Measurements from ENCODE around the gene INPP4B. TPM values are rescaled to one million over a fixed set of nuclear protein-coding genes. Genes with fewer than 3 reads are reported as not detected.

Gene INPP4B
- total and polyA plus RNA-seq, 2 of the 4 experiments (the other 2 are of a cell fraction) = 1.8 to 14.0 TPM

DNA sequence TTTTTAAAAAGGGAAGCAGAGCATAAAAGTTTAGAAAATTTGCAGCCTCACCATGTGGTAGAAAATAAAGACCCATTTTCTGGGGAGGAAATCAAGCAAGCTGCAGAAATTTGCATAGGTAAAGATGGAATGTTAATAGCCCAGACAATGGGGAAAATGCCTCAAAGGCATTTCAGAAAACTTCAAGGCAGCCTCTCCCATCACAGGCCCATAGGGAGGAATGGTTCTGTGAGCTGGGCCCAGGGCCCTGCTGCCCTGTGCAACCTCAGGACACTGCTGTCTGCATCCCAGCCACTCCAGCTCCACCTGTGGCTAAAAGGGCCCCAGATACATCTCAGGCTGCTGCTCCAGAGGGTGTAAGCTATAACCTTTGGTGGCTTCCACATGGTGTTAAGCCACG, 137.9 kb downstream of the INPP4B start:
- Histone ChIP-seq H2BK15ac (ENCODE audit: low read depth, low read length) (no peak overlapping the region), H3K27me3 (ENCODE audit: control insufficient read depth, insufficient read depth, low read length) (no peaks in the 10 kb centered on the region), H3K4ac (ENCODE audit: low read depth, low read length) (no peak overlapping the region), H3K9me3 (ENCODE audit: control insufficient read depth, insufficient read depth, low read length) (no peaks in the 10 kb centered on the region), H3K14ac (replicated peaks; ENCODE audit: low read depth, low read length) (no peak overlapping the region), H3K27ac (ENCODE audit: insufficient read depth, low read length) (no peak overlapping the region), H3K23ac (ENCODE audit: low read depth, low read length) (no peak overlapping the region), H2BK5ac (ENCODE audit: low read depth, low read length, poor library complexity, severe bottlenecking) (no peak overlapping the region), H2AK9ac (replicated peaks; ENCODE audit: low read depth, low read length, poor library complexity) (no peak overlapping the region), H2BK120ac (ENCODE audit: low read depth, low read length) (no peak overlapping the region), H3K36me3 (ENCODE audit: control insufficient read depth, insufficient read depth, low read length) (no peaks in the 10 kb centered on the region), H2AFZ (replicated peaks; ENCODE audit: low read length, poor library complexity) (no peak overlapping the region), H4K8ac (ENCODE audit: low read depth in 2 of 2, low read length in 2 of 2) (no peak overlapping the region), H3K4me3 (ENCODE audit: insufficient read depth, low read depth, low read length) (no peak overlapping the region), H3K56ac (ENCODE audit: extremely low read depth, insufficient read depth, low read length) (no peak overlapping the region), H4K5ac (ENCODE audit: low read depth, low read length) (no peak overlapping the region), H4K91ac (ENCODE audit: insufficient read depth, low read depth, low read length) (no peak overlapping the region), H3K18ac (ENCODE audit: low read depth, low read length) (no peak overlapping the region), H4K20me1 (ENCODE audit: insufficient read depth, low read length) (no peaks in the 10 kb centered on the region), H3K9ac (ENCODE audit: low read depth, low read length) (no peak overlapping the region), H3K9me1 (ENCODE audit: insufficient read depth, low read length) (no peaks in the 10 kb centered on the region), H3K4me2 (ENCODE audit: low read depth, low read length) (no peak overlapping the region), H3K79me1 (ENCODE audit: low read depth in 1 of 2, low read length in 2 of 2) (no peaks in the 10 kb centered on the region), H3K4me1 (ENCODE audit: control insufficient read depth, insufficient read depth, low read length) (no peaks in the 10 kb centered on the region), H2AK5ac (ENCODE audit: low read depth, low read length) (no peak overlapping the region), H2BK20ac (ENCODE audit: low read depth, low read length) (no peak overlapping the region)
- POLR2A ChIA-PET (ENCODE audit: unreplicated experiment) = no interaction called here
- TF ChIP-seq MXI1 (IDR thresholded peaks at IDR 0.05; ENCODE audit: borderline replicate concordance, low read depth, low read length) = no peak
- no peak for TF ChIP-seq RAD21 (IDR thresholded peaks at IDR 0.05; ENCODE audit: low read length)
- TF ChIP-seq, protein P1, sequence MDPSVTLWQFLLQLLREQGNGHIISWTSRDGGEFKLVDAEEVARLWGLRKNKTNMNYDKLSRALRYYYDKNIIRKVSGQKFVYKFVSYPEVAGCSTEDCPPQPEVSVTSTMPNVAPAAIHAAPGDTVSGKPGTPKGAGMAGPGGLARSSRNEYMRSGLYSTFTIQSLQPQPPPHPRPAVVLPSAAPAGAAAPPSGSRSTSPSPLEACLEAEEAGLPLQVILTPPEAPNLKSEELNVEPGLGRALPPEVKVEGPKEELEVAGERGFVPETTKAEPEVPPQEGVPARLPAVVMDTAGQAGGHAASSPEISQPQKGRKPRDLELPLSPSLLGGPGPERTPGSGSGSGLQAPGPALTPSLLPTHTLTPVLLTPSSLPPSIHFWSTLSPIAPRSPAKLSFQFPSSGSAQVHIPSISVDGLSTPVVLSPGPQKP (IDR thresholded peaks at IDR 0.05; ENCODE audit: borderline replicate concordance, low read depth, low read length) = no peak
- no peak for TF ChIP-seq NFE2L2 (IDR thresholded peaks at IDR 0.05; ENCODE audit: low read depth, low read length)
- TF ChIP-seq SMC3 (IDR thresholded peaks at IDR 0.05; ENCODE audit: low read depth, low read length) = no peak
- TF ChIP-seq CHD1 (IDR thresholded peaks at IDR 0.05; ENCODE audit: low read depth, low read length) = no peak
- TF ChIP-seq RFX5 (IDR thresholded peaks at IDR 0.05; ENCODE audit: low read depth, low read length) = no peak
- TF ChIP-seq POLR2A (IDR thresholded peaks at IDR 0.05; ENCODE audit: low read depth, low read length) = no peak
- no peak for TF ChIP-seq FOS (IDR thresholded peaks at IDR 0.05; ENCODE audit: low read depth, low read length)
- TF ChIP-seq, protein P2, sequence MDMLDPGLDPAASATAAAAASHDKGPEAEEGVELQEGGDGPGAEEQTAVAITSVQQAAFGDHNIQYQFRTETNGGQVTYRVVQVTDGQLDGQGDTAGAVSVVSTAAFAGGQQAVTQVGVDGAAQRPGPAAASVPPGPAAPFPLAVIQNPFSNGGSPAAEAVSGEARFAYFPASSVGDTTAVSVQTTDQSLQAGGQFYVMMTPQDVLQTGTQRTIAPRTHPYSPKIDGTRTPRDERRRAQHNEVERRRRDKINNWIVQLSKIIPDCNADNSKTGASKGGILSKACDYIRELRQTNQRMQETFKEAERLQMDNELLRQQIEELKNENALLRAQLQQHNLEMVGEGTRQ (IDR thresholded peaks at IDR 0.05; ENCODE audit: low read depth, low read length) = no peak
- no peak for TF ChIP-seq MAFK (IDR thresholded peaks at IDR 0.05; ENCODE audit: low read depth, low read length)
- no peak for TF ChIP-seq RCOR1 (IDR thresholded peaks at IDR 0.05; ENCODE audit: insufficient replicate concordance, low read length)
- no peak for TF ChIP-seq BHLHE40 (IDR thresholded peaks at IDR 0.05; ENCODE audit: low read depth, low read length)
- TF ChIP-seq, protein P3, sequence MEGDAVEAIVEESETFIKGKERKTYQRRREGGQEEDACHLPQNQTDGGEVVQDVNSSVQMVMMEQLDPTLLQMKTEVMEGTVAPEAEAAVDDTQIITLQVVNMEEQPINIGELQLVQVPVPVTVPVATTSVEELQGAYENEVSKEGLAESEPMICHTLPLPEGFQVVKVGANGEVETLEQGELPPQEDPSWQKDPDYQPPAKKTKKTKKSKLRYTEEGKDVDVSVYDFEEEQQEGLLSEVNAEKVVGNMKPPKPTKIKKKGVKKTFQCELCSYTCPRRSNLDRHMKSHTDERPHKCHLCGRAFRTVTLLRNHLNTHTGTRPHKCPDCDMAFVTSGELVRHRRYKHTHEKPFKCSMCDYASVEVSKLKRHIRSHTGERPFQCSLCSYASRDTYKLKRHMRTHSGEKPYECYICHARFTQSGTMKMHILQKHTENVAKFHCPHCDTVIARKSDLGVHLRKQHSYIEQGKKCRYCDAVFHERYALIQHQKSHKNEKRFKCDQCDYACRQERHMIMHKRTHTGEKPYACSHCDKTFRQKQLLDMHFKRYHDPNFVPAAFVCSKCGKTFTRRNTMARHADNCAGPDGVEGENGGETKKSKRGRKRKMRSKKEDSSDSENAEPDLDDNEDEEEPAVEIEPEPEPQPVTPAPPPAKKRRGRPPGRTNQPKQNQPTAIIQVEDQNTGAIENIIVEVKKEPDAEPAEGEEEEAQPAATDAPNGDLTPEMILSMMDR (conservative IDR thresholded peaks at IDR 0.05; ENCODE audit: low read depth, low read length) = no peak
- TF ChIP-seq MAZ (IDR thresholded peaks at IDR 0.05; ENCODE audit: borderline replicate concordance, low read depth, low read length) = no peak
- no peak for TF ChIP-seq CEBPB (IDR thresholded peaks at IDR 0.05; ENCODE audit: low read depth, low read length)
- WGBS, 2 experiments (ENCODE audit: extremely low coverage in 2 of 2, insufficient read length in 1 of 2) = 43% methylated on average over 1 of the region's 1 CpG; no CpG with 5 or more reads in 1 of the 2 experiments
- BruUV-seq (replicated peaks) = no TSS peak
- CTCF ChIA-PET = interaction anchor here (0.6 kb wide), 1 partner anchor 409 kb away, joined by 5 read pairs; no protein-coding TSS in a partner anchor
- DNase-seq (no peak), ATAC-seq (ENCODE audit: low read depth) (no peak)
- in situ Hi-C loops (cut with MboI; ENCODE audit: low sequenced_read_pairs) (loop anchor here (25.0 kb wide), 1 partner anchor 1546 kb away; no protein-coding TSS in a partner anchor), dilution Hi-C loops (cut with HindIII; ENCODE audit: low sequenced_read_pairs, unreplicated experiment) (no loop called here), intact Hi-C loops (cut with micrococcal nuclease) (no loop called here)
